ENCODE results near the gene SPIRE2.
A peak's percentile ranks its signal among the peaks of the same experiment; 100 is the strongest.
"Not testable (repeated sequence)": the region's sequence is repeated elsewhere in the genome, so short reads cannot be mapped to it uniquely, and the experiment has no call there.

Gene SPIRE2

DNA sequence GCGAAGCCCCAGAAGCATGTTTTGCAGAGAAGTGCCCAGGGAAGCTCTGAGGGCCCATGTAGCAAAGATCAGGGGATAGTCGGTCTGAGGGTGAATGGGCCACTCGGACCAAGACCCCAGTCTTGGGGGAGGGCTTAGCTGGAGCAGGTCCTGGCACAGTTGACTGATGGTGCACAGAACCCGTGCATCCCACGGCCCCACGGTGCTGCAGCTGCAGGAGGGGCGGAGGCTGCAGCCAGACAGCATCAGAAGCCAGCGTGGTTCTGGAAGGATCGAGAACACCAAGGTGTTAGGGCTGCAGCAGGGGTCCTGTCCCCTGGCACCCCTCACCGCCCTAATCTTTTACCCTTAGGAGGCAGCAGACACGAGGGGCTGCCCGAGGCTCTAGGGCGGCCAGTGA lies 83.9 kb downstream of the SPIRE2 start:
- no peak for DNase-seq (ENCODE audit: low read depth in 2 of 2)

DNA sequence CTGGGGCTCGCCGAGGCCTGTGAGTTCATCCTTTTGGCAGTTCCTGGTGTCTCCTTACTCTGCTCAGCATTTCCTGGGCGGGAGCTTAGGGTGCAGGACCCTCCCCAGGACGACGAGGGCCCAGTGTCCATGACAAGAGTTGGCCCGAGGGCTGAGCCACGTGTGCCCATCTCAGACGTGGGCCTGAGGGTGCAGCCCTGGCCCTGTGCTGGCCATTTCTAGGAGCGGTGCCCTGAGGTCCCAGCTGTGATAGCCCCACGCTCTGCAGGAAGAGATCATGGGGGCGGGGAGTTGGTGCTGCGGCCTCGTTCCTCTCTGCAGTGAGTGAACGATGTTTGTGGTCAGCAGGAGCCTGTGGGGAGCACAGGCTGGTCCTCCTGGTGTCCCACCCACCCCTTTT lies 84.4 kb downstream of the SPIRE2 start:
- no peak for DNase-seq (ENCODE audit: low read depth in 2 of 2)

DNA sequence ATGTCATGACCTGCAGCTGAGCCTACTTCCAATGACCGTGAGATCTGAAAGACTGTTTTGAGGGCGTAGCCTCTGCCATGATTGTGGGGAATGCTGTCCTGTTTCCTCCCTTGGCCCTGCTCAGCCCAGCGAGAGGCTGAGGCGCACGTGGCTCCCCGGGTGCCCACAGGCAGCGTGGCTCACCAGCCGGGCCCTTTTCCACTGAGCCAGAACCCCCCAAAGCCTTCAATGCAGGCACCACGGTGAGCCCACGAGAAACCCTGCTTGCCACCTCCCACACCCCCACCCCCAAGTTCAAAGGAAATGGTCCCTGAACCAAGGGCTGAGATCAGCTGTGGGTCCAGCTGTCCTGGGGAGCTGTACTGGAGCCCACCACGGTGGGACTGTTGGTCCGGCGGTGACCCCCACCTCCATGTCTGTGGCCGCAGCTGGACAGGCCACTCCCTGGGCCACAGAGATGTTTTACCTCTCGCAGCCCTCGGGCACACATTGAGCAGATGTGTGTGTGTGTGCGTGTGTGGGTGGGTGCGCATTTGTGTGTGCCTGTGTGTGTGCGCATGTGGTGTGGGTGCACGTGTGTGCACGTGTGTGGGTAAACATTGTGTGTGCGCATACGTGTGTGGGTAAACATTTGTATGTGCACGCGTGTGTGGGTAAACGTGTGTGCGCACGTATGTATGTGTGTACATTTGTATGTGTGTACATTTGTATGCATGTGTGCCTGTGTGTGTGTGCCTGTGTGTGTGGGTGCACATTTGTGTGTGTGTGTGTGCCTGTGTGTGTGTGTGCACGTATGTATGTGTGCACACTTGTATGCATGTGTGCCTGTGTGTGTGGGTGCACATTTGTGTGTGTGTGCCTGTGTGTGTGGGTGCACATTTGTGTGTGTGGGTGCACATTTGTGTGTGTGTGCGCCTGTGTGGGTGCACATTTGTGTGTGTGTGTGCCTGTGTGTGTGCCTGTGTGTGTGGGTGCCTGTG lies 85.4 kb downstream of the SPIRE2 start:
- no peak for DNase-seq (ENCODE audit: low read depth in 2 of 2)

DNA sequence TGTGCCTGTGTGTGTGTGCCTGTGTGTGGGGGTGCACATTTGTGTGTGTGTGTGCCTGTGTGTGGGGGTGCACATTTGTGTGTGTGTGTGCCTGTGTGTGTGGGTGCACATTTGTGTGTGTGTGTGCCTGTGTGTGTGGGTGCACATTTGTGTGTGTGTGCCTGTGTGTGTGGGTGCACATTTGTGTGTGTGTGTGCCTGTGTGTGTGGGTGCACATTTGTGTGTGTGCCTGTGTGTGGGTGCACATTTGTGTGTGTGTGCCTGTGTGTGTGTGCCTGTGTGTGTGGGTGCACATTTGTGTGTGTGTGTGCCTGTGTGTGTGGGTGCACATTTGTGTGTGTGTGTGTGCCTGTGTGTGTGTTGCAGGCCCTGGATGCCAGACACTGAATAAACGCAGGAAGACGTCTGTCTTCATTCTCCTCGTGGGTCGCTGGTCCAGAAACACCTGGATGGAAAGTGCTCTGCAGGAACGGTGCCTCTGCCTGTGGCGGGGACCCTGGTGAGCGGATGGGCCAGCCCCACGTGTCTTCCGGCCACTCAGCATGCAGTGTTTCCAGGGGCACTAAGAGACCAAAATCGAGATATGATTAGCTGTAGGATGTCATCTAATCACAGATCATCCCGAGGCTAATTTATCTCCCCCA lies 86.5 kb downstream of the SPIRE2 start:
- DNase-seq (ENCODE audit: low read depth in 2 of 2), result not testable (repeated sequence)

DNA sequence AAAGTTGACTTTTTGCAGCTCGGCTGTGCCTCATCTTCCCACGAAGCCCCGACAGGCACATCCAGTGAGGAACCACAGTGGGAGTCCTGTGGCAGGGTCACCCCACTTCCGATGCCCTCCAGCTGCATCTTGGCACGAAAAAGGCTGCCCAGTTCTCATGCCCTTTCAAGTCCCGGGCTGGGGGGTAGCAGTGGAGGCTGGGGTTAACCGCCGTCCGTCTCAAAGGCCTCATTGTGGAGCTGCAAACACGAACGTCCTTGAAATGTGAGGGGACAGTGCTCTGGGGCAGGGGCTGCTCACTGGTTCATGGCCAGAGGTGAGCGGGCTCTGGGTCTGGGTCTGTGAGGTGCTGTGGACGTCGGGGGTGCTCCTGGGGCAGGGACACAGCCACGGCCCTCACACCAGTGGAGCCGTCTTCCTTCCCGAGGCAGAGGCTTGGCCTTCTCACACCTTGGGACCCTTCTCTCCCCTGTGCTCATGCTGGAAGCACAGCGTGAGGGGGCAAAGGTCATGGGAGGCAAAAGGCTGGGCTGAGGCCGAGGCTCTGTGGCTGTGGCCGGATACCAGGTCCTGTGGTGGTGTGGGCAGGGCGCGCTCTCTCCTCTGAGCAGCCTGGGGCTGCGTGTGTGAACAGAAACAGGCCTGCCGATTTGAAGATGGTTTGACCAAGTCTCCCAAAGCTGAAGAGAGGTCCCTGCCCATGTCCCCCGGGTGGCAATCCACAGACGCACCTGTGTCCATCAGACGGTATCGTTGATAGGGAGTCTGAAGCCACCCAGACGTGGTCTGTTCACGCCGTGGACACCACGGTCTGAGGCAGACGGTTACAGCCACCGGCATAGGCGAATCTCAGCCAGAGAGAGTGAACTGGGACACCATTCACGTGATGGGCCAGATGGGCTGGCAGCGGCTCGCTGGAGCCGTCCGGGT lies 87.3 kb downstream of the SPIRE2 start:
- no peak for DNase-seq (ENCODE audit: low read depth in 2 of 2)

DNA sequence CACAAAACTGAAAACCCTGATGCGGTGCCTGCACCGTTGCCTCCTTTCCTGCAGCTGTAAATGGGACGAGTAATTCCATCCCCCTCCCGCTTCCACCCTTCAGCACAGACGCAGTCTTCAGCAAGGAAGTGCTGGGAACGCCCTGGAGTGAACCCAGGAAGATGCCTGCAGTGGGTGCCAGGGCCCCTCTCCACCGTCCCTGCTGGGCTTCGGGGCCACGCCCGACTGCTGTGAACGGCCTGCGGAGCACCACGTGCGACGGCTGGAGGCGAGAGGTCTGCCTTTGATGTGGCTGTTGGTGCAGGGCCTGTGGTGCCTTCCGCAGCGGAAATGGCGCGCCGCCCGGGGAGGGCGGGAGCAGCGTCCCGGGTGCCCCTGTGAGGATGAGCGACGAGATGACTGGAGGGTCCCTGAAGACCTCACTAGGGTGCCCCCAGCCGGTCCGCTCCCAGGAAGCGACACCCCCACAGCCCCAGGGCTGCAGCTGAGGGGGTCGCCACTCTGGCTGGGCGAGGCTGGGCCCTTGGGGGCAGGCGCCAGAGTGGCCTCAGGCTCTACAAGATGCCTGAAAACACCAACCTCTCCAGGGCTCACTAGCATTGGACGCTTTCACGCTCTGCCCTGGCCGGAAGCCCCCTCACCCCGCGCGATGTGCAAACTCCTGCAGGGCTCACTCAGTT lies 89.6 kb downstream of the SPIRE2 start:
- DNase-seq (ENCODE audit: low read depth in 2 of 2), result peak; percentile 21 to 36

DNA sequence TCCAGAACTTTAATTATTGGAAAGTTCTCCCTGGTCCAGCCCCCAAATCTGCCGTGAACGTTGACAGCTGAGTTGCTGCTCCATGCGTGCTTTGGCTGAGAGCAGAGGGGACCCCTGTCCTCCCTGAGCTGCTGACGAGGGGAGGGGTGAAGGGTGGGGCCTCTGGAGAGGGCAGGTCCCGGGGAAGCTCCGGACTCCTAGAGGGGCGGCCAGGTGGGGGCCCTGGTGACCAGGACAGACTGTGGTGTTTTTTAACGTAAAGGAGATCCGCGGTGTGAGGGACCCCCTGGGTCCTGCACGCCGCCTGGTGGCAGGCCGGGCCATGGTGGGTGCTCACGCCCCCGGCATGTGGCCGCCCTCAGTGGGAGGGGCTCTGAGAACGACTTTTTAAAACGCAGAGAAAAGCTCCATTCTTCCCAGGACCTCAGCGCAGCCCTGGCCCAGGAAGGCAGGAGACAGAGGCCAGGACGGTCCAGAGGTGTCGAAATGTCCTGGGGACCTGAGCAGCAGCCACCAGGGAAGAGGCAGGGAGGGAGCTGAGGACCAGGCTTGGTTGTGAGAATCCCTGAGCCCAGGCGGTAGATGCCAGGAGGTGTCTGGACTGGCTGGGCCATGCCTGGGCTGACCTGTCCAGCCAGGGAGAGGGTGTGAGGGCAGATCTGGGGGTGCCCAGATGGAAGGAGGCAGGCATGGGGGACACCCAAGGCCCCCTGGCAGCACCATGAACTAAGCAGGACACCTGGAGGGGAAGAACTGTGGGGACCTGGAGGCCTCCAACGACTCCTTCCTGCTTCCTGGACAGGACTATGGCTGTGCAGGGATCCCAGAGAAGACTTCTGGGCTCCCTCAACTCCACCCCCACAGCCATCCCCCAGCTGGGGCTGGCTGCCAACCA lies 90.4 kb downstream of the SPIRE2 start, which contains the start of gene MC1R:
Gene MC1R (plus strand): TSS at position 410 of the 895 bp plus-strand sequence. CDS start 397 bp downstream, at position 807.
- no peak for DNase-seq (ENCODE audit: low read depth in 2 of 2)

DNA sequence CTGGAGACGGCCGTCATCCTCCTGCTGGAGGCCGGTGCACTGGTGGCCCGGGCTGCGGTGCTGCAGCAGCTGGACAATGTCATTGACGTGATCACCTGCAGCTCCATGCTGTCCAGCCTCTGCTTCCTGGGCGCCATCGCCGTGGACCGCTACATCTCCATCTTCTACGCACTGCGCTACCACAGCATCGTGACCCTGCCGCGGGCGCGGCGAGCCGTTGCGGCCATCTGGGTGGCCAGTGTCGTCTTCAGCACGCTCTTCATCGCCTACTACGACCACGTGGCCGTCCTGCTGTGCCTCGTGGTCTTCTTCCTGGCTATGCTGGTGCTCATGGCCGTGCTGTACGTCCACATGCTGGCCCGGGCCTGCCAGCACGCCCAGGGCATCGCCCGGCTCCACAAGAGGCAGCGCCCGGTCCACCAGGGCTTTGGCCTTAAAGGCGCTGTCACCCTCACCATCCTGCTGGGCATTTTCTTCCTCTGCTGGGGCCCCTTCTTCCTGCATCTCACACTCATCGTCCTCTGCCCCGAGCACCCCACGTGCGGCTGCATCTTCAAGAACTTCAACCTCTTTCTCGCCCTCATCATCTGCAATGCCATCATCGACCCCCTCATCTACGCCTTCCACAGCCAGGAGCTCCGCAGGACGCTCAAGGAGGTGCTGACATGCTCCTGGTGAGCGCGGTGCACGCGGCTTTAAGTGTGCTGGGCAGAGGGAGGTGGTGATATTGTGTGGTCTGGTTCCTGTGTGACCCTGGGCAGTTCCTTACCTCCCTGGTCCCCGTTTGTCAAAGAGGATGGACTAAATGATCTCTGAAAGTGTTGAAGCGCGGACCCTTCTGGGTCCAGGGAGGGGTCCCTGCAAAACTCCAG lies 91.5 kb downstream of the SPIRE2 start:
- DNase-seq (ENCODE audit: low read depth in 2 of 2), result no peak

DNA sequence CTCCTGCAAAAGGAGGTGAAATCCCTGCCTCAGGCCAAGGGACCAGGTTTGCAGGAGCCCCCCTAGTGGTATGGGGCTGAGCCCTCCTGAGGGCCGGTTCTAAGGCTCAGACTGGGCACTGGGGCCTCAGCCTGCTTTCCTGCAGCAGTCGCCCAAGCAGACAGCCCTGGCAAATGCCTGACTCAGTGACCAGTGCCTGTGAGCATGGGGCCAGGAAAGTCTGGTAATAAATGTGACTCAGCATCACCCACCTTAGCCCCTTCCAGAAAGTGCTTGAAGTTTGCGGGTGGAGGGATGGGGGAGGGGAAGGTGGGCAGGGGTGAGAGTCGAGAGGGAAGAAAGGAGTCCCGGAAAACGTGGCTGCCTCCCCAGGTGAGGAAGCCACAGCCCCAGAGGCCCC lies 92.4 kb downstream of the SPIRE2 start:
- no peak for DNase-seq (ENCODE audit: low read depth in 2 of 2)
